Measurements from ENCODE around the gene COL4A2.

The COL4A2 gene

GRCh38 chr13:110548891-110549794 is 242.1 kb downstream of the COL4A2 start:
- no peak for DNase-seq

DNA sequence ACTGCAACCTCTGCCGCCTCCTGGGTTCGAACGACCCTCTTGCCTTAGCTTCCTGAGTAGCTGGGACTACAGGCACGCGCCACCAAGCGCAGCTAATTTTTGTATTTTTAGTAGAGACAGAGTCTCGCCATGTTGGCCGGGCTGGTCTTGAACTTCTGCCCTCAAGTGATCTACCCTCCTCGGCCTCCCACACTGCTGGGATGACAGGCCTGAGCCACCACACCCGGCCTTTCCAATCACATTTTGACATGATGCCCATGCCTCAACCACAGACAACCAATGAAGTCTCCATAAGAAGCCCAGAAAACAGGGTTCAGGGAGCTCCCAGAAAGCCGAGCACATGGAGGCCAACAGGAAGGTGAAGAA is 242.7 kb downstream of the COL4A2 start:
- no peak for DNase-seq

DNA sequence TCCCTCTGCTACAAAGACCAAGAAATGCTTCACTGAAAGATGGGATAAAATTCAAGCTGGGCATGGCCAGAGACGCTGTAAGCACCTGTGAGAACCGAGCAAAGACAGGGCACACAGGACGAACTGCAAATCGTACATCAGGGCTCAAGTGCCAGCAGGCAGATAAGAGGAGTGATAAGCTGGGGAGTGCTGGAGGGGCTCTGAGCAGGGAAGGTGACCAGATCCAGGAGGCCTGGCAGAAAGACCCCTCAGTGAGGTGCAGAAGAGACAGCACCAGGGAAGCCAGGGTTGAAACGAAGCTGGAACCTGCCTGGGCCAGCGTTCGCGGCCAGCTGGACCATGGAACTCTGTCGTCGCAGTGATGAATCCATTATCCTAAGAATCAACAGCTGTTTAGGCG is 244.2 kb downstream of the COL4A2 start:
- DNase-seq: no peak

DNA sequence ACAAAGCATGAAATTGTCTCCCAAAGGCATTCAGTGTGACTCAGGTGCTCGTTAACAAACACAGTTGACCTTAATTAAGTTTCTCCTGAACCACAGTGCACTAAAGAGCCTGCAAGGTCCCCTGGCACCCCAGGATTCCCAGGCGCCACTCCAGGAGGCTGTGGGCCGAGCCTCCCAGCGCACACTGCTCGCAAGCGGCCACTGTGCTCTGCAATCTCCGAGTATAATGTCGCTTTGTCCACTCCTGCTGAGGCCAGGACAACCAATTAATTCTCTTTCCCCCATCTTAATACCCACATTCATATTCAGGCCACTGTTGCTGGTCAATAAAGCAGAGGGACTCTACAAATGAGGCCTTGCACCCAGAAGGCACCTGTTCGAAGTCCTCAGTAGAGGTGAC is 245.7 kb downstream of the COL4A2 start:
- no peak for DNase-seq

DNA sequence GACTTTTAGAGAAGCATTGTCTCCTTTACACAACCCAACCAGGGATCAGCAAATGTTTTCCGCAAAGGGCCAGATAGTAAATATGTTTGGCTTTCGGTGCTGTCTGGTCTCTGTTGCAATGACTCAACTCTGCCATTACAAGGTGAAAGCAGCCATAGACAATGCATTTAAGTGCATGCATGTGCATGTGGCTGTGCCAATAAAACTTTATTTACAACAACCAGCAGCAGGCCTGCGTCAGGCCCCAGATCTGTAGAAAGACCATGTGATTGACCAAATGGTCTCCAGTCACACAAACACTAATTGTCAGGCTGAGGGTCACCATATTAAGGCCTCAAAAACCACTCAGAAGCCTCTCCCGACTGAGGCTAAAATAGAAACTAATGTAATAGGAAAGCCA is 246.3 kb downstream of the COL4A2 start:
- no peak for DNase-seq

- no peak for DNase-seq
Observed at GRCh38 chr13:110554227-110554836, 247.2 kb downstream of the COL4A2 start.

GRCh38 chr13:110554946-110555345 is 247.9 kb downstream of the COL4A2 start:
- no peak for DNase-seq

DNA sequence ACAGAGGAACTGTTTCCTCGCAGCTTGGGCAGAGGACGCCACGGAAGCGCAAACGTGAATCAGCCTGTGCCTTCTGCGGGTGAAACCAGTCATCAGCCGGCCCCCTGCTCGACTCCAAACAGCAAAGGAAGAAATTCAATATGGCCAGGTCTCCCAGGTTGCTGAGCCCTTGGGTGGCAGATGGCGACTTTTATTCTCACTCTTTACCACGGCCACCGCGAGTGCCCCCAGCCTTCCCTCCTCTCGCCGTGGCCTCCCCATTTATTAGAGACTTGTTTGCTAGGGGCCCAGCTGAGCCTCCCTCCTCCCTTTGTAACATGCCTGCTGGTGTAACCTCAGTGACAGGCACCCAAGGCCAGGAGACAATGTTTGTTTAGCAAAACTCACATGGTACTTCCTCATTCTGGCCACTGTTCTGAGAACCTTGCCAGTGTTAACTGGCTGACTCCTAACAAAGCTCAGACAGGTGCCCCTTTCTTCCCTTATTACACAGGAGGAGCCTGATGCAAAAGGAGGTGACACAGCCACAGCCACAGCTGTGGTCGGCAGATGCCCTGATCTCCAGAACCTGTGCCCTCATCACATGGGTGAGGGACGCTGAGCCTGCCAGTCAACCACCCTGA is 248.6 kb downstream of the COL4A2 start:
- DNase-seq: peak; percentile 47

GRCh38 chr13:110556224-110556606 is 249.1 kb downstream of the COL4A2 start:
- no peak for DNase-seq

GRCh38 chr13:110557082-110557481 is 250.0 kb downstream of the COL4A2 start:
- DNase-seq: no peak

GRCh38 chr13:110557610-110558305 is 250.7 kb downstream of the COL4A2 start:
- no peak for DNase-seq

DNA sequence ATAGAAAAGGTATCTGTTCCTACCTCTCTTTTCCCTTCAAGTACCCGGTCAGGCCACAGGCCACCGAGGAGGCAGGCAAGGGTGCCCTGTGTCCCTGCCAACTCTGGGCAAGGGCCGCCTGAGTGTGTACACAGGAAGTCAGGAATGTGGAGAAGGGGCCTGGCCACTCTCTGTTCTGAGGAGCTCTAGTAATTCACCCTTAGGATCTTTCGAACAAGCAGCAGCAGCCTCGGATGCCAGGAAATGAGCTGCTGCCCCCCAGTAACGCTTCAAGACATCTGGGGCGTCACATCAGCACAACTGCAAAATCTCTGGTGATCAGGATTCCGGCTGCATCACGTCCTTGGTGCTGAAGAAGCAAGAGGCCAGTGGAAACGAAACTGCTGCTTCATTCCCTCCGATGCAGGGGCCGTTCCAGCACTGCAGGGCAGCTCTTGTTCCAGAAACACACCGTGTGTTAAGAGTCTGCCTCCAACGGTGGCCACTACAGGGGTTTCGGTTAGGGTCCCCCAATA is 252.4 kb downstream of the COL4A2 start:
- no peak for DNase-seq

GRCh38 chr13:110559986-110560385 is 252.9 kb downstream of the COL4A2 start:
- DNase-seq: no peak

- DNase-seq: no peak
Observed at GRCh38 chr13:110560601-110561343, 253.7 kb downstream of the COL4A2 start.

- no peak for DNase-seq
Observed at GRCh38 chr13:110561344-110562035, 254.4 kb downstream of the COL4A2 start, which contains the start of gene RAB20. RAB20 (minus strand) TSS chr13:110561722; CDS start chr13:110561519, 203 bp downstream.

- no peak for DNase-seq
Observed at GRCh38 chr13:110562036-110562597, 255.0 kb downstream of the COL4A2 start.

Measured in KG1 (cell line).